Measurements from ENCODE around the gene ANKRD27.

ANKRD27 gene

GRCh38 chr19:32580901-32581704 is 93.9 kb downstream of the ANKRD27 start, which contains the start of gene PDCD5:
PDCD5 (plus strand) TSS chr19:32581190; CDS start chr19:32581262, 72 bp downstream.
- ChIA-PET POLR2A (interaction anchor here (0.6 to 3.6 kb wide), 14 partner anchors 14 to 634 kb away, joined by 3 to 13 read pairs (median 4); partner anchors contain the start of genes ANKRD27, DPY19L3, FAAP24 and NUDT19), CTCF (interaction anchor here (0.6 to 1.3 kb wide), 6 partner anchors 11 to 1503 kb away, joined by 3 to 5 read pairs (median 4); no protein-coding TSS in a partner anchor)
- peaks cover 21% of the 10 kb centered on the region for H3K4me1 ChIP-seq (ENCODE audit: control insufficient read depth, insufficient read depth, low read length)
- peak within 1 kb of the TSS; percentile 98 for H3K27ac ChIP-seq (ENCODE audit: extremely low read depth, low read depth, low read length)
- peak within 1 kb of the TSS; percentile 76 for H3K4me3 ChIP-seq (ENCODE audit: low read depth, low read length)
- H3K9me3 ChIP-seq (ENCODE audit: control insufficient read depth, insufficient read depth, low read depth, low read length), result no peaks in the 10 kb centered on the region; the same call in 1 of the 2 replicates
- peaks cover 39 to 40% of the 10 kb centered on the region in 2 experiments for H3K36me3 ChIP-seq (ENCODE audit: control insufficient read depth in 2 of 2, insufficient read depth in 1 of 2, low read length in 2 of 2)
- TF ChIP-seq SP2 (tag by site-specific recombination; IDR thresholded peaks at IDR 0.05), result peak; percentile 86
- no peak; the same call in none of the 2 replicates for TF ChIP-seq ZEB2 (tag by site-specific recombination; IDR thresholded peaks at IDR 0.05)
- no peak for TF ChIP-seq ZSCAN23 (tag by site-specific recombination; IDR thresholded peaks at IDR 0.05)
- peak; percentile 72 for TF ChIP-seq ZNF677 (tag by site-specific recombination; IDR thresholded peaks at IDR 0.05)
- peak; percentile 23; the same call in 1 of the 2 replicates for TF ChIP-seq EGR2 (tag by site-specific recombination; IDR thresholded peaks at IDR 0.05; ENCODE audit: low read depth)
- TF ChIP-seq GLIS2 (tag by site-specific recombination; IDR thresholded peaks at IDR 0.05), result peak; percentile 62
- no peak for TF ChIP-seq ZNF521 (tag by site-specific recombination; IDR thresholded peaks at IDR 0.05)
- TF ChIP-seq GFI1B (tag by site-specific recombination; IDR thresholded peaks at IDR 0.05), result no peak
- no peak for TF ChIP-seq ZFP41 (tag by site-specific recombination; IDR thresholded peaks at IDR 0.05; ENCODE audit: borderline replicate concordance)
- TF ChIP-seq ZBTB6 (tag by site-specific recombination; IDR thresholded peaks at IDR 0.05), result peak; percentile 96
- TF ChIP-seq ZNF596 (tag by site-specific recombination; IDR thresholded peaks at IDR 0.05), result peak; percentile 79
- no peak for TF ChIP-seq ZNF433 (tag by site-specific recombination; IDR thresholded peaks at IDR 0.05; ENCODE audit: low read depth)
- TF ChIP-seq ZBTB44 (tag by site-specific recombination; IDR thresholded peaks at IDR 0.05), result 0 out of 2 replicates have a peak, but pooled peaks have one; percentile 55
- no peak for TF ChIP-seq ZNF530 (tag by site-specific recombination; IDR thresholded peaks at IDR 0.05; ENCODE audit: low read depth)
- no peak for TF ChIP-seq ZNF266 (tag by site-specific recombination; IDR thresholded peaks at IDR 0.05; ENCODE audit: low read depth)
- no peak for TF ChIP-seq SETDB1 (IDR thresholded peaks at IDR 0.05; ENCODE audit: insufficient read length, low read length)
- TF ChIP-seq ZNF184 (tag by site-specific recombination; IDR thresholded peaks at IDR 0.05), result 0 out of 2 replicates have a peak, but pooled peaks have one; percentile 69
- 0 out of 2 replicates have a peak, but pooled peaks have one; percentile 45 for TF ChIP-seq ZNF37A (tag by site-specific recombination; IDR thresholded peaks at IDR 0.05)
- TF ChIP-seq ZNF292 (tag by site-specific recombination; IDR thresholded peaks at IDR 0.05; ENCODE audit: borderline replicate concordance, low read depth), result no peak
- TF ChIP-seq ZNF157 (tag by site-specific recombination; IDR thresholded peaks at IDR 0.05), result no peak
- no peak for TF ChIP-seq ZNF624 (tag by site-specific recombination; IDR thresholded peaks at IDR 0.05)
- TF ChIP-seq ZNF280D (tag by site-specific recombination; IDR thresholded peaks at IDR 0.05), result no peak; the same call in 1 of the 2 replicates
- TF ChIP-seq ZNF426 (tag by site-specific recombination; IDR thresholded peaks at IDR 0.05), result no peak
- TF ChIP-seq ZNF133 (tag by site-specific recombination; IDR thresholded peaks at IDR 0.05), result no peak
- peak; percentile 82; the same call in 1 of the 2 replicates for TF ChIP-seq SP7 (tag by site-specific recombination; IDR thresholded peaks at IDR 0.05)
- no peak for TF ChIP-seq ZNF560 (tag by site-specific recombination; IDR thresholded peaks at IDR 0.05; ENCODE audit: borderline replicate concordance)
- peak; percentile 34; the same call in 1 of the 2 replicates for TF ChIP-seq ZFHX2 (tag by site-specific recombination; conservative IDR thresholded peaks at IDR 0.05)
- no peak for TF ChIP-seq ZNF341 (tag by site-specific recombination; IDR thresholded peaks at IDR 0.05; ENCODE audit: low read depth)
- TF ChIP-seq ZNF416 (tag by site-specific recombination; IDR thresholded peaks at IDR 0.05), result no peak
- TF ChIP-seq YY1 (tag by site-specific recombination; IDR thresholded peaks at IDR 0.05), result peak; percentile 90
- 0 out of 2 replicates have a peak, but pooled peaks have one; percentile 74 for TF ChIP-seq ZNF626 (tag by site-specific recombination; IDR thresholded peaks at IDR 0.05)
- TF ChIP-seq KLF10 (tag by site-specific recombination; IDR thresholded peaks at IDR 0.05), result peak; percentile 77
- peak; percentile 93 for TF ChIP-seq SP3 (tag by site-specific recombination; IDR thresholded peaks at IDR 0.05)

All from HEK293 (cell line).